Muscle layer of duodenum (tissue), 2 donors: ENCODE measurements around the gene PKMYT1.
A peak's percentile ranks its signal among the peaks of the same experiment; 100 is the strongest.

ENCODE experiments used
- H3K27ac ChIP-seq: one replicate; pipeline ENCODE4 v1.7.0; 2013; ENCODE audit warnings: mild to moderate bottlenecking, low read length
- H3K27me3 ChIP-seq: one replicate; pipeline ENCODE4 v1.7.0; 2013; ENCODE audit warnings: low read depth, mild to moderate bottlenecking, control low read depth, low read length
- H3K36me3 ChIP-seq, 2 donors: one replicate each; pipeline ENCODE4 v1.7.0; 2013; ENCODE audit warnings: low read length in 2 of 2, control low read depth in 1 of 2, mild to moderate bottlenecking in 1 of 2; ENCODE audit not compliant: insufficient read depth in 2 of 2, control insufficient read depth in 1 of 2
- H3K4me1 ChIP-seq, 2 donors: one replicate each; pipeline ENCODE4 v1.7.0; 2013; ENCODE audit warnings: low read length in 2 of 2, mild to moderate bottlenecking in 2 of 2, control low read depth in 1 of 2, moderate library complexity in 1 of 2; ENCODE audit not compliant: insufficient read depth in 2 of 2, control insufficient read depth in 1 of 2
- H3K4me3 ChIP-seq, 2 donors: one replicate each; pipeline ENCODE4 v1.7.0; 2013; ENCODE audit warnings: low read length in 2 of 2, low read depth in 1 of 2, mild to moderate bottlenecking in 1 of 2
- H3K9me3 ChIP-seq, 2 donors: one replicate each; pipeline ENCODE4 v1.7.0; 2013; ENCODE audit warnings: low read length in 2 of 2, control low read depth in 1 of 2, mild to moderate bottlenecking in 1 of 2; ENCODE audit not compliant: control insufficient read depth in 1 of 2
- donor health status: healthy.

The PKMYT1 gene

DNA sequence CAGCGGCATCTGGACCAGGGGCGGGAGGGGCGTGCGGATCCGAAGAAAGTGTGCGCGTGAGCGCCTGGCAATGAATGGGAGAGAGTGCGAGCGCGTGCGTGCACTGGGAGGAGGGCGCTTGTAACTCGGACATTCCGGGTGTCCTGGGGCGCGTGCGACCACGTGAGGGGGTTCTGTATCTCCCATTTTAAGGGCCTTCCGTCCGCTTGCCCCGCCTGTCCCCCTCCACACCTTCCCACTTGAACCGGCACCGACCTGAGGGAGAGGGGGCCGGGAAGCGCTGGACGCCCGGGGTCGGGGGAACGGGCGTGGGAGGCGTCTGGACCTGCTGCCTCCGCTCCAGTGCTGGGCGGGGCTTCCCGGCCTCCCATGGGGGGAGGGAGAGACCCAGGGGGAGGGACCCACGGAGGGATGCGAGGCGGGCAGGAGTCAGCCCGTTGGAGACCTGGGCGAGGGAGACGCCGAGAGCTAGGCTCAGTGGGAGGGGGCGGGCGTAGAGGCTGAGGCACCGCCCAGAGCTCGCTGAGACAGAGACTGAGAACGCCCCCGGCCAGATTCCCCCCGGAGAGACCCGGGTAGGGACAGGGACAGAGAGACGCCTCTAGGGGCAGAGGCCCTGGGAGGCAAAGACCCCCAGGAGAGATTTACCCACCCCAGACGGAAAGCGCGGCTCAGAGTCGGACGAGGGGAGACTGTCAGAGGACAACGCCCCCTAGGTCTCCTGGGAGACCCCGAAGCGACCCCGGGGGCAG lies 16.3 kb downstream of the PKMYT1 start, which contains the start of gene KREMEN2:
KREMEN2 (plus strand) TSS at position 553 of the 752 bp plus-strand sequence. CDS start 246 bp downstream, outside the sequence.
- Histone ChIP-seq H3K36me3 (no peaks in the 10 kb centered on the region), H3K4me1 (peaks cover 0 to 49% of the 10 kb centered on the region in 2 donors), H3K27ac (no peak within 1 kb of the TSS), H3K4me3 (peak within 1 kb of the TSS; percentile 3 to 56), H3K9me3 (no peaks in the 10 kb centered on the region), H3K27me3 (peaks cover 53% of the 10 kb centered on the region)

GRCh38 chr16:2963074-2963722 lies 17.0 kb downstream of the PKMYT1 start:
- Histone ChIP-seq H3K36me3 (no peaks in the 10 kb centered on the region), H3K27me3 (peaks cover 52% of the 10 kb centered on the region), H3K4me3 (peak overlapping the region in 1 of 2 donors; percentile 56), H3K9me3 (no peaks in the 10 kb centered on the region), H3K4me1 (peaks cover 0 to 42% of the 10 kb centered on the region in 2 donors), H3K27ac (no peak overlapping the region)

DNA sequence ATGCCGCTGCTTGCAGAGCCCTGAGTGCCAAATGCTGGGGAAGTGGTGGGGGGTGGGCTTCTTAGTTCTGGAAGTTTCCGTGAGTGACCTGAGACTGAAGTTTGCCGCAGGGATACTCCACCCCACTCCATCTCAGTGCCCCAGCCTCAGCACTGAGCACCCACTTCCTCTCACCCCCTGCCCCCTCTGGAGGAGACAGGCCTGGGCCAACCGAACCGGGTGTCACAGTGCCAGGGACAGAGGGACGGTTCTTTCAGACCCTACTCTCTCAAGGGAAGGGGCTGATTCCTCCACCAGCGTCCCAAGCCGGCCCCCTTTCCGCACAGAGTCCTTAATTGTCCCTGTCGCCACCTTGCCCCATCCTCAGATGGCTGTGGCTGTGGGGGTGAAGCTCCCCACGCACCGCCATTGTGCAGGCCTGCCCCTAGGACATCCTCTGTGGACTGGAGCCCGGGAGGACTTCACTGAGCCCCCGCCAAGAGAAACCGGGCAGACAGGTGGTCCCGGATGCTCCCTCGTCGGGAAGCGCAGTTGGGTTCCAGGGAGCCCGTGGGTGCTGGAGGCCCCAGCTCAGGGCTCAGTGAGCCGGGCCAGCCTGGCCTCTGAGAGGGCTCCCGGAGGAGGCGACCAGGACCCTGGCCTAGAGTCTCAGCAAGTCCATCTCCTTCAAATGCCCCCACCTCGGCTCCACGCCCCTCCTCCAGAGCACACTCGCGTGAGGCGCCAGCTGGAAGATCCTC lies 17.7 kb downstream of the PKMYT1 start:
- Histone ChIP-seq H3K27me3 (peaks cover 46% of the 10 kb centered on the region), H3K9me3 (no peaks in the 10 kb centered on the region), H3K27ac (no peak overlapping the region), H3K36me3 (no peaks in the 10 kb centered on the region), H3K4me3 (no peak overlapping the region), H3K4me1 (peaks cover 0 to 35% of the 10 kb centered on the region in 2 donors)

DNA sequence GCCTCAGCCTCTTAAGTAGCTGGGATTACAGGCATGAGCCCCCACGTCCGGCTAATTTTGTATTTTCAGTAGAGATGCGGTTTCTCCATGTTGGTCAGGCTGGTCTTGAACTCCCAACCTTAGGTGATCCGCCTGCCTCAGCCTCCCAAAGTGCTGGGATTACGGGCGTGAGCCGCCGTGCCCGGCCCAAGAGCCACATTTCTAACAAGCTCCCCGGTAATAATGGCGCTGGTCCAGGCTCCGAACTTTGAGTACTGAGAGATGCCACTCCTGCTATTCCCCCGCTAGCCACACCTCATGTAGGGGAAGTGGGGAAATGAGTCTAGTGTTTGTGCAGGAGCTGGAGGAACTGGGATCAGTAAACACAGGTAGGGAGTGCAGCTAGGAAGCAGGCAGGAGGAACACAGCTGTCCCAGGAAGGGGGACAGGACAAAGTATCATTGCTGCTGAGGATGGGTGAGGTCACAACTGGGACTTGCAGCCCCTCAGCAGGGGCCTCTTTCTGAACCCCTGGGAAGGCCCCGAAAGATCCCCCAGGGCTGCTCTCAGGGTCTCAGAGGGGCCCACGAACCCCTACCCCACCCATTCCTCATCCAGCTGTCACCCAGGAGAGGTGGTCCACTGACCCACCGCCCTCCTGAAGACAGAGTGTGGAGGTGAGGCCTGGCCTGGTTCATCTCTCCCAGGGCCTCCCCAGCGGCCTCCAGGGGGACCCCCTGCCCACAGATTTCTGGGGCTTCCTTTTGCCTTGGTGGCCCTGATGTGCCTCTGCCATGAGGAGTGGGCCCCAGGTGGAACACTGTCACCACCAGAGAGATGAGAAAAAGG lies 19.8 kb downstream of the PKMYT1 start:
- no peak overlapping the region for H3K27ac ChIP-seq
- H3K4me1 ChIP-seq = peaks cover 0 to 25% of the 10 kb centered on the region in 2 donors
- H3K4me3 ChIP-seq = no peak overlapping the region
- no peaks in the 10 kb centered on the region for H3K36me3 ChIP-seq
- no peaks in the 10 kb centered on the region for H3K9me3 ChIP-seq
- peaks cover 37% of the 10 kb centered on the region for H3K27me3 ChIP-seq

DNA sequence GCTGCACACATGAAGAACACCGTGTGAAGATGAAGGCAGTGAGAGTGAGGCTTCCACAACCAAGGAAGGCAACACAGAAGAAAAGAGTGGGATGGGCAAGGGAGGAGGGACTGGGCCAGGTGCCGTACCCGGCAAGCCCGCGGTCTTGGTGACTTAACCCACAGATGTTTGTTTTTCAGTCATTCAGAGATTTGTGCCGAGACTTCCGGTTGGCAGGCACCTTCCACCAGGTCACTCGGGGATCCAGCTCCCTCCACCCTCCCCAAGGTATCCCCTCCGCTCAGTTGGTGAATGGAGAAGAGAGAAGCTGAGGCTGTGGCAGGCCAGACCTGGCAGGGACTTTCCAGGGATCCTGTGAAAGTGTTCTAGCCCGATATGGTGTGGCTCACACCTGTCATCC lies 21.0 kb downstream of the PKMYT1 start:
- peaks cover 0 to 17% of the 10 kb centered on the region in 2 donors for H3K4me1 ChIP-seq
- H3K36me3 ChIP-seq = no peaks in the 10 kb centered on the region
- H3K27me3 ChIP-seq = peaks cover 35% of the 10 kb centered on the region

GRCh38 chr16:2956579-2956956 lies 23.7 kb downstream of the PKMYT1 start:
- H3K27ac ChIP-seq = no peak overlapping the region
- H3K27me3 ChIP-seq = peaks cover 11% of the 10 kb centered on the region
- H3K4me1 ChIP-seq = no peaks in the 10 kb centered on the region
- H3K4me3 ChIP-seq = no peak overlapping the region
- H3K9me3 ChIP-seq = no peaks in the 10 kb centered on the region
- no peaks in the 10 kb centered on the region for H3K36me3 ChIP-seq

More for the DNA sequence above, 21.0 kb downstream of the PKMYT1 start:
- Histone ChIP-seq H3K27ac (no peak overlapping the region), H3K4me3 (no peak overlapping the region), H3K9me3 (no peaks in the 10 kb centered on the region)

- Histone ChIP-seq H3K36me3 (no peaks in the 10 kb centered on the region), H3K9me3 (no peaks in the 10 kb centered on the region), H3K4me1 (no peaks in the 10 kb centered on the region), H3K4me3 (no peak overlapping the region), H3K27me3 (peaks cover 11% of the 10 kb centered on the region), H3K27ac (no peak overlapping the region)
These were observed 24.3 kb downstream of the PKMYT1 start for GRCh38 chr16:2955779-2956578.

GRCh38 chr16:2955438-2955778 lies 24.8 kb downstream of the PKMYT1 start:
- Histone ChIP-seq H3K36me3 (no peaks in the 10 kb centered on the region), H3K9me3 (no peaks in the 10 kb centered on the region), H3K4me3 (no peak overlapping the region), H3K27ac (no peak overlapping the region), H3K4me1 (no peaks in the 10 kb centered on the region), H3K27me3 (peaks cover 11% of the 10 kb centered on the region)

GRCh38 chr16:2954656-2955381 lies 25.4 kb downstream of the PKMYT1 start:
- no peak overlapping the region for H3K27ac ChIP-seq
- peaks cover 0 to 4% of the 10 kb centered on the region in 2 donors for H3K36me3 ChIP-seq
- peaks cover 8% of the 10 kb centered on the region for H3K27me3 ChIP-seq
- no peak overlapping the region for H3K4me3 ChIP-seq
- no peaks in the 10 kb centered on the region for H3K4me1 ChIP-seq
- H3K9me3 ChIP-seq = no peaks in the 10 kb centered on the region
